Osteocyte (in vitro differentiated cells): ENCODE measurements around the gene SIL1. TPM values are rescaled to one million over a fixed set of nuclear protein-coding genes. Genes with fewer than 3 reads are reported as not detected.

Experiments used
- DNase-seq: peaks from one replicate; pipeline ENCODE4 v3.0.0; 2021; ENCODE audit warnings: mixed read lengths; ENCODE audit not compliant: unreplicated experiment; ENCODE audit errors: extremely low spot score
- H3K27ac Mint-ChIP-seq: one replicate; pipeline ENCODE4 v1.8.0; 2021; ENCODE audit warnings: mild to moderate bottlenecking, mixed read lengths; ENCODE audit not compliant: unreplicated experiment
- H3K27me3 Mint-ChIP-seq: one replicate; pipeline ENCODE4 v1.8.0; 2021; ENCODE audit warnings: mixed read lengths; ENCODE audit not compliant: unreplicated experiment
- H3K36me3 Mint-ChIP-seq: one replicate; pipeline ENCODE4 v1.8.0; 2021; ENCODE audit warnings: mixed read lengths; ENCODE audit not compliant: unreplicated experiment
- H3K4me1 Mint-ChIP-seq: one replicate; pipeline ENCODE4 v1.8.0; 2021; ENCODE audit warnings: mixed read lengths; ENCODE audit not compliant: unreplicated experiment
- H3K4me3 Mint-ChIP-seq: one replicate; pipeline ENCODE4 v1.8.0; 2021; ENCODE audit warnings: mild to moderate bottlenecking, moderate library complexity, mixed read lengths; ENCODE audit not compliant: unreplicated experiment
- H3K9me3 Mint-ChIP-seq: one replicate; pipeline ENCODE4 v1.8.0; 2021; ENCODE audit warnings: mixed read lengths; ENCODE audit not compliant: unreplicated experiment
- CTCF ChIP-seq: fragments of 200-600 bp; sonication (generic); IDR thresholded peaks from 2 replicates; pipeline ENCODE4 v1.5.0; 2021; ENCODE audit warnings: antibody characterized with exemption, mild to moderate bottlenecking, moderate library complexity
- total RNA-seq: library from RNA; stranded (reverse); gene quantifications from 2 replicates; pipeline ENCODE4 v1.2.1, GENCODE V29; 2021

SIL1 gene
- total RNA-seq, 1 donor from 2014 or later, result 58.4 TPM

DNA sequence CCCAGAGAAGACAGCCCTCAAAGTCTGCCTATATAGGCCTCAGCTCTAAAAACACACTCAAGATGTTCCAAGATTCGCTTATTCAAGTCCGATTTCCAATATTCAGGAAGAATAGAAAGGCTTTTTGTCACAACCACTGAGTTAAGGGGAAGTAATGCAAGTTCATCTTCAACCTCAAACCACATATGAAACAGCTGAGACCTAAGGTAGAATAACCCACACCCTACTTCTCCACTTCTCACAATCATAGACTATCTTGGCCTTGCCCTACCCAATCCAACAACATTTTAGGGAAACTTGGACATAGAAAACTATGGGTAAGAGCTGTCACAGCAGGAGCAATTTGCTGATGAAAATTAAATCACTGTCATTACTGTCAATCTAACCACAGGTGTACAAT, 171.0 kb downstream of the SIL1 start:
- peaks cover 2% of the 10 kb centered on the region for H3K9me3 Mint-ChIP-seq

GRCh38 chr5:139025651-139026050, 172.5 kb downstream of the SIL1 start:
- DNase-seq, result peak; percentile 0
- H3K9me3 Mint-ChIP-seq, result no peaks in the 10 kb centered on the region
- H3K36me3 Mint-ChIP-seq, result peaks cover 9% of the 10 kb centered on the region
- no peak overlapping the region for H3K4me3 Mint-ChIP-seq
- TF ChIP-seq CTCF, result no peak
- H3K27me3 Mint-ChIP-seq, result no peaks in the 10 kb centered on the region
- no peak overlapping the region for H3K27ac Mint-ChIP-seq
- peaks cover 18% of the 10 kb centered on the region for H3K4me1 Mint-ChIP-seq

More for the DNA sequence above, 171.0 kb downstream of the SIL1 start:
- TF ChIP-seq CTCF, result no peak
- Mint-ChIP-seq H3K27me3 (no peaks in the 10 kb centered on the region), H3K27ac (peak overlapping the region; percentile 90), H3K4me1 (peaks cover 18% of the 10 kb centered on the region), H3K4me3 (no peak overlapping the region), H3K36me3 (peaks cover 7% of the 10 kb centered on the region)
- peak; percentile 1 for DNase-seq

- no peak for TF ChIP-seq CTCF
- Mint-ChIP-seq H3K9me3 (no peaks in the 10 kb centered on the region), H3K4me3 (no peak overlapping the region), H3K36me3 (peaks cover 14% of the 10 kb centered on the region), H3K27ac (no peak overlapping the region), H3K4me1 (peaks cover 17% of the 10 kb centered on the region), H3K27me3 (no peaks in the 10 kb centered on the region)
- peak; percentile 67 for DNase-seq
These were observed 174.9 kb downstream of the SIL1 start for GRCh38 chr5:139023286-139023685.

DNA sequence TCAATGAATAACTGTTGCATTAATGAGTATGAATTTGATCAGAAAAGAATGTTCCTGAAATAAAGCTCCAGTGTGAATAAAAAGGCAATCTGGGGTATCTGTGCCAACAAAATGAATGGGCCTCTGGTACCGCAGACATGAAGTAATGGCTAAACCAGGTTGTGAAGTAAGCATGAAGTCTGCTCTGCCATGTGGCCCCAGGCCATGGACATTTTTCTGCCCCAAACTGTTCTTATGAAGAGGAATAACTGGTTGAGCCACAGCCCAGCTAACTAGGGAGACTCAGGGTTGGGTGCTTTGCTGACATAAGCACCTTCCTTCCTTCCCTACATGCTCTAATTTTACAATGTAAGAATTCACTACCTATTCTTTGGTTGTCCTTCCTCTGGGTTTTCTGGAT, 175.6 kb downstream of the SIL1 start:
- Mint-ChIP-seq H3K36me3 (peaks cover 17% of the 10 kb centered on the region), H3K27ac (no peak overlapping the region), H3K4me1 (peaks cover 9% of the 10 kb centered on the region), H3K27me3 (no peaks in the 10 kb centered on the region), H3K4me3 (no peak overlapping the region), H3K9me3 (no peaks in the 10 kb centered on the region)
- DNase-seq, result peak; percentile 23
- TF ChIP-seq CTCF, result no peak

DNA sequence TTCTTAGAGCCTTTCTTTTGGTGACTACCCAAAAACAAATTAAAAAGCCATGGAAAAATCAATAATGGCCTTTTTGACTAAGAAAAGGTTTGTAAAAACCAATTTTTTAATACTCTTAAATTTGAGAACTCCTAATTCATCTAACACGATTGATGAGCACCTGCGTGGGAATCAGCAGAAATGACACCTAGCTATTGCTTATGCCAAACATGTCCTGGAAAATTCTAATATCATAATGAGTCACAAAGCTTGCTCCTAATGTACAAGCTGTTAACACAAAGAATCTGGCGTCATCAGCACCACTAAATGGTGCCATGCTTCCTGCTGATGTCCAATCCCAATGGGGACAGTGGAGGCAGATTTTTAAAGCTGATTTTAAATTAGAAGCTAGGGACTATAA, 176.8 kb downstream of the SIL1 start:
- DNase-seq, result peak; percentile 7
- Mint-ChIP-seq H3K4me3 (no peak overlapping the region), H3K27ac (no peak overlapping the region), H3K27me3 (no peaks in the 10 kb centered on the region), H3K4me1 (no peaks in the 10 kb centered on the region), H3K9me3 (no peaks in the 10 kb centered on the region), H3K36me3 (peaks cover 18% of the 10 kb centered on the region)
- TF ChIP-seq CTCF, result no peak
